ENCODE results near the gene HERPUD1.

HERPUD1 gene

DNA sequence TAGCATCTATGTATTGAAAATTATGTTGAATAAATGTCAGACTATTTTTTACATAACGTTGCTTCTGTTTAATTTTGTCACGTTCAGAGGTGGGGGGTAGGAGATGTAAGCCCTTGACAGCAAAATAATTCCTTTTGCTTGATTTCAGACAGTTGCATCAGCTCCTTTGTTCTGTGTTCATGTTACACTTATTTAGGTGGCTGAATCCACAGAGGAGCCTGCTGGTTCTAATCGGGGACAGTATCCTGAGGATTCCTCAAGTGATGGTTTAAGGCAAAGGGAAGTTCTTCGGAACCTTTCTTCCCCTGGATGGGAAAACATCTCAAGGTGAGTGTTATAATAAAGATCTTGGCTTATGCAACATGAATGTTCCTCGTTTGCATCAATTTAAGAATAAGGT, 4.5 kb downstream of the HERPUD1 start:
- DNase-seq: no peak

DNA sequence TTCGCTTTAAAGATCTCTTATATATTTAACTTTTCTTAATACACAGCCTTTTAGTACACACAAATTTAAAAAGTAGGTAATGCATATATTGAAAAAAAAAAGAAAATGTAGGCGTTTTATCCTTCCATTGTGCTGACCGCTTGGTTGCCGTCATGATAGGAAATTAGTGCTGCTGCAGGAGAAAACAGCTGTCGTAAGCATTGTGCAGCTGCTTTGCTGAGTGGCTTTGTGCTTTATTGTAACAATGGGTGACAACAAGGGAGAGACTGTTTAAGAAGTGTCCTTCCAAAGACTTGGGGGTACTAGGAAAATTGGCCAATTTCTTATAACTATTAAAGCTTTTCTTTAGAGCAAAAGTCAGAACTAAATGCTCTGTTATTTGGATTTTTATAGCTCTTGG, 5.0 kb downstream of the HERPUD1 start:
- no peak for DNase-seq

DNA sequence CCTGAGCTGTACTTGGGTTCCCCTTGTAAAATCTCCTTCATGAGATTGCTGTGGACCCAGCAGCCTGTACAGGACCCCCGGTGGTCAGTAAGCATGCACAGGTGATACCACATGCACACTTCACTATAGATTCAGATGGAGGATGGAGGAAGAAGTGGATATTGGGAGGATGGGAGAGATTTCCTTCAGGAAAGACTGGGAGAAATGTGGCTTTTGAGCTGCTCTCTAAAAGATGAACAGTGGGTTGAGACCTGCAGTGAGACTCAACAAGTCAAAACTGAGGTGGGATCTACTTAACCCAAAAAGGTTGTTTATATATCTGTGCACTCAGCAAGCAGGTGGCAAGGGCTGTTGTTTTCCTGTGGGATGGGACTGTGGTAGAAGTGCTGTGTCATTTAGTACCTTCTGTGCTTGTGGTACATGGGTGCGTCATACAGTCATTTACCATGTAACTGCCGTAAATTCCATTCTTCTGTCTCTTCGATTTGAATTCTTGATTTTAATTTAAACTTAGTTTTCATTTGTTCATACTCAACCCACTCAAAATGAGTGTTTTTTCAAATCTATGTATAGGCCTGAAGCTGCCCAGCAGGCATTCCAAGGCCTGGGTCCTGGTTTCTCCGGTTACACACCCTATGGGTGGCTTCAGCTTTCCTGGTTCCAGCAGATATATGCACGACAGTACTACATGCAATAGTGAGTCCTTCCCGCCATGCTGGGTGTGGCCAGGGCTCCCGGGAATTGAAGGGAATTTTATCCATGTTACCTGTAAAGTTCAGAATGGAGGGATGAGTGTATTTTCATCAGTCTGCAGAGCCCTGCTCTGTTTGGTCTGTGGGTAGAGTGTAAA, 6.9 kb downstream of the HERPUD1 start:
- DNase-seq: no peak

DNA sequence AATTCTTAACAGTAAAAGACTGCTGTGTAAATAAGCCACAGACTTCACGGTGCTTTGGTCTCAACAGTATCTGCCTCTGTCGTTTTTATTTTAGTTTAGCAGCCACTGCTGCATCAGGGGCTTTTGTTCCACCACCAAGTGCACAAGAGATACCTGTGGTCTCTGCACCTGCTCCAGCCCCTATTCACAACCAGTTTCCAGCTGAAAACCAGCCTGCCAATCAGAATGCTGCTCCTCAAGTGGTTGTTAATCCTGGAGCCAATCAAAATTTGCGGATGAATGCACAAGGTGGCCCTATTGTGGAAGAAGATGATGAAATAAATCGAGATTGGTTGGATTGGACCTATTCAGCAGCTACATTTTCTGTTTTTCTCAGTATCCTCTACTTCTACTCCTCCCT, 7.9 kb downstream of the HERPUD1 start:
- DNase-seq: peak; percentile 15

- DNase-seq: no peak
These were observed 9.2 kb downstream of the HERPUD1 start for GRCh38 chr16:56941092-56941491.

- no peak for DNase-seq
These were observed 10.0 kb downstream of the HERPUD1 start for GRCh38 chr16:56941856-56942331.

DNA sequence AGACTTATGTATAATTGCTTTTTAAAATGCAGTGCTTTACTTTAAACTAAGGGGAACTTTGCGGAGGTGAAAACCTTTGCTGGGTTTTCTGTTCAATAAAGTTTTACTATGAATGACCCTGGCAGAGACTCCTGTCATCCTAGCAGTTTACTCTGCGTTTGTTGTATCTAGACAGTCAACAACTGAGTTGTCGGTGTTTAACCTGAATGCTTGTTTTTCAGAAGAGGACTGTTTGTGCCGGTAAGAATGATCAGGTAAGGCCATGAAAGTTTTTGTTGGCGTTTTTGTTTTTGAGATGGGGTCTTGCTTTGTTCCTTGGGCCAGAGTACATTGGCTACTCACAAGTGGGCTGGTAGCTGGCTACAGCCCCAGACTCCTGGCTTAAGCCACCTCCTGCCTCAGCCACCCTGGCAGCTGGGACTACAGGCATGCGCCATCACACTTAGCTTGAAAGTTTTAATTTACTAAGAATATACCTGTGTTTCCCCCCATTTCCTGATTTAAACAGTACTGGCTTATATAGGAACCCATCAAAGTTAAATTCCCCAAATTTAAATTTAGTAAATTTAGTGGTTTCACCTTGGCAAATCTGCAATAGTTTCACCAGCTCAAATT, 11.9 kb downstream of the HERPUD1 start:
- no peak for DNase-seq

DNA sequence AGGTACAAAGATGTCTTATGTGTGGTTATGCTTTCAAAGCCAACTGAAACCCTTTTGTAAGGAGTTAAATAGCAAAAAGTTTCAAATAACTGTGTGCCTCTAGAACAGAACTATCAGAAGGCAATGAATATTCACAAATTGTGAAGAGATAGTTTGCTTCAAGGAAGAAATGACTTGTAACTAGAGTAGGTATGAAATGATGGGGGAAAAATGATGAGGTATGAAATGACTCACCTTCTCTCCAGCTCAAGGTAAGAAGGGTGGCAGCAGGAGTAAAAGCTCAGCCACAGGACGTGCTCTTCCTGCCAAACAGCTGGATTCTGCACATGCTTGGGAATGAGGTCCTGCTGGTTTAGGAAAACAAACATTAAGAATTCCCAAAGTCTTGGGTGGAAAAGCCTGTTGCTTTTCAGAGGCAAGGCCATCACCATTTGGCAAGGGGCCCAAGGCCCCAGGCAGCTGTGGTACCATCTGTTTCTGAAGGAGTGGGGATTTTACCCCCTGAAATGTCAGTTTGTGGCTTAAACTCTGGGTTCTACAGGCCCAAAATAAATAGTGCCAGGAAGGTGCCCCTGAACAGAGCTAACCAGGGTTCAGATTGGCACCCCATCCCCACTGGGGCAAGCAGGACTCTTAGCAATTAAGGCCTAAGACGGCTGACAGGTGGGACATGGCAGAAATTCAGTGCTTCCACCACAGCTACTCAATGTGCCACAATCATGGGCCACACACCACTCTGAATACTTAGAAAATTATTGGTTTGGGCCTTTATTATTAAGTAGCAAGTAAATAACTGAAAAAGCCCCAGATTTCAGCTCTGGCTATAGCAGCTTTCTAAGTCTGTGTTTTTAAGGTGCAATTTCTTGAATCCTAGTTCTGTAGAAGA, 13.3 kb downstream of the HERPUD1 start:
- no peak for DNase-seq

- no peak for DNase-seq
These were observed 14.0 kb downstream of the HERPUD1 start for GRCh38 chr16:56945847-56946527.

DNA sequence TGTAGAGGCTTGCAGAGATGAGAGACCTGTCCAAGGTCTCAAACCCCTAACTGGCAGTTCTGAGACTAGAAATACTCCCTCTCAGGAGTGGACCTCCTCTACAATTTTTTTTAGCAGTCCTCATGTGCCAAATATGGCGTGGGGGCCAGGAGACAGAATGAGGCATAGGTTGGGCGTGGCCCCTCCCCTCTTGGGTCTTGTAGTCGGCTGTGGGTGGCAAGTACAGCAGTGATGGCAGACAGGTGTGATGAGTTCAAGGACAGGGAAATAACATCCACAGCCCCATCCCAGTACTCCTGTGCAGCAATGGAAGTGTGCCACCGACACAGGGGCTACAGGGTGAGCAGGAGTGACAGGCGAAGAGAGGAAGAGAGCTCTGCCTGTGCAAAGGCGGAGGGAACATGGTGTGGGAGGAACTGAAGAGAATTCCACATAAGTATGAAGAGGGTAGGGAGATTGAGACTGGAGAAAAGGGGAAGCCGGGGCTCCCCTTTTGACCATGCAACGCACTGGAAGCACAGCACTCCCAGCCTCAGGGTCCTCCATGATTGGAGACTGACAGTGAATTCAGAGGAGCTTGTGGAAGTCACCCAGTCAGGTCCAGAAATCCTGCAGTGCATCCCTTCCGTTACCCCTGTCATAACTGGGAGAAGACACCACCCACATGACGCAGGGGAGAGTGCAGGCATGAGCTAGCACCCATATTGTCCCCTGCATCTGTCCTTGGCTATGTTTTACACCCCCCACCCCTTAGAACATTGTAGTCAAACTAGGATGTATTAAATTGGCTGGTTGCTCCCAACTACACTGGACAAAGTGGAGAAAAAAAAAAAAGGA, 15.0 kb downstream of the HERPUD1 start:
- no peak for DNase-seq

DNA sequence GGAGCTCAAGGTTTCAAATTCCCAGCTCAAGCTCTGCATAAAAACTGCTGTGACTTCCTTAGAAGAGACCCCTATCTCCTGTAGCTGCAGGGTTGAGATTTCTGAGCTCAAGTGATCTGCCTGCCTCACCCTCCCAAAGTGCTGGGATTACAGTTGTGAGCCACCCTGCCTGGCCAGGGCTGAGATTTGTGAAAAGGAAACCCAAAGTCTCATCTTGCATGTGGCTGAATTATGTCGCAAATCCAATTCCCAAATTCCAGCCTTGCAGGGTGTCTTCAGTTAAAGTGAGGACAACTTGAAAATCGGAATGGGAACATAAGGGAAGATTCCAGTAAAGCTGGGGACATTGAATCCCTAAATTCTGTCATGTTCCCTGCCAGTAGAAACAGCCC, 15.7 kb downstream of the HERPUD1 start:
- no peak for DNase-seq

DNA sequence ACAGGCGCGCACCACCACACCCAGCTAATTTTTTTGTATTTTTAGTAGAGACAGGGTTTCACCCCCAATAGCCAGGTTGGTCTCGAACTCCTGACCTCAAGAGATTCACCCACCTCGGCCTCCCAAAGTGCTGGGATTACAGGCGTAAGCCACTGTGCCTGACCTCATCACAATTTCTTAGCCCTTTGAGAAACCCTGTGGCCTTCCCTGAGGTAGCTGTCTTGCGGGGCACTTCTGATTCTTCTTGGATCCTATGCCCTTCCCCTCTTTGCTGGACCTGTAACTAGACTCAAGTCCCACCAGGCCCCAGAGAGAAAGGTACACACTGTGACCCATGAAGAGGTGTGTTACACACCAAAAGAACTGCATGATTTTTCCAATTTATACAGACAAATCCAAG, 16.3 kb downstream of the HERPUD1 start:
- DNase-seq: no peak

- DNase-seq: no peak
These were observed 18.1 kb downstream of the HERPUD1 start for GRCh38 chr16:56950051-56950450.

DNA sequence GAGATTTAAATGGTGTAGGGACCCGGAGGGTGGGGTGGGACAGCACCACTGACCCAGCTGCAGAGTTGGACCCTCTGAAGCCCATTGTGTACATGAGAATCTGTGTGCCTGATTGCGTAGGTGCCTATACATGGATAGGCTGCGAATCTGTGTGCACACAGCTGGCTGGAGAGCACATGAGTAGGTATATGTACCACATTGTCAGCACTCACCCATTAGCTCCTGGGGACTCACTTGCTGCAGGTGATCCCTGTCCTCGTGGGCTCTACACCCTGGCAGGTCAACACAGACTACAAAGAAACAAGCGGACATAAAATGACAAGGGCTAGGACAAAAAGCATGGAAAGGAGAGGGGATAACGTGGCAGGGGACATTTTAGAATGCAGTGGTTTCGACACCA, 18.5 kb downstream of the HERPUD1 start:
- no peak for DNase-seq

- DNase-seq: peak; percentile 23
These were observed 19.2 kb downstream of the HERPUD1 start for GRCh38 chr16:56950881-56951771.

- DNase-seq: no peak
These were observed 21.1 kb downstream of the HERPUD1 start for GRCh38 chr16:56953006-56953405.

DNA sequence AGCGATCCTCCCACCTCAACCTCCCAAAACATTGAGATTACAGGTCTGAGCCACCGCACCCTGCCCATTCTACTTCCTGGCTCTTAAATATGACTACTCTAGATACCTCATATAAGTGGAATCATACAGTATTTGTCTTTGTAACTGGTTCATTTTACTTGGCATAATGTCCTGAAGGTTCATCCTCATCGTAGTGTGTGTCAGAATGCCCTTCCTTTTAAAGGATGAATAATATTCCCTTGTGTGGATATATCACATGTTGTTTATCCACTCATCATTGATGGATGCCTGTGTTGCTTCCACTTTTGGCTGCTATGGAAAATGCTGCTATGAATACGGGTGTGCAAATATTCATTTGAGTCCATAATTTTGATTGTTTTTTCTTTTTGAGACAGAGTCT, 24.1 kb downstream of the HERPUD1 start:
- DNase-seq: no peak

DNA sequence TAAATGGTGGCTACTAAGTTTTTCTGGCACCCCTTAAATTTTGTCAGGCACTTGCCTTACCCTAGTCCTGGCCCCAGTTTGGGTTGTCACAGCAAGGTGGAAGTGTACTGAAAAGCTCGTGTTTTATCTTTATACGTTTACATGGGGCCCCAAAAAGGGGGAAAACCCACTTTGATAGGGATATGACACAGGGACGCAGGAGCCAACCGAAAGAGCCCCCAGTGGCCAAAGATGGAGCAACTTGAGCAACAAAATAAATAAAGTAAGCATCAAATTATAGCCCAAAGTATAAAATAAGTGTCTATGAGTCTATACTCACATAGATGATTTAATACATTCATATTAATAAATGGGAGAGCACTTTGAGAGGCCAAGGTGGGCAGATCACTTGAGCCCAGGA, 24.8 kb downstream of the HERPUD1 start:
- DNase-seq: no peak

GRCh38 chr16:56960681-56961281, 28.8 kb downstream of the HERPUD1 start:
- DNase-seq: no peak

GRCh38 chr16:56961386-56961785, 29.4 kb downstream of the HERPUD1 start:
- no peak for DNase-seq
